HepG2 (cell line): ENCODE data around the gene ZFYVE27. TPM values are rescaled to one million over a fixed set of nuclear protein-coding genes. Genes with fewer than 3 reads are reported as not detected.

Source experiments
- ARHGAP35 ChIP-seq: sonication (generic); formaldehyde crosslinking; IDR thresholded peaks from 2 replicates; pipeline ENCODE4 v1.9.0; 2022; ENCODE audit warnings: mild to moderate bottlenecking, inconsistent platforms, moderate library complexity, missing genetic modification reagents, borderline replicate concordance
- ATF4 ChIP-seq, 2 experiments: fragments of 450-650 bp in 1 of 2; sonication (generic) in 1 of 2; formaldehyde crosslinking; IDR thresholded peaks; 2 replicates each; pipeline versions ENCODE4 v1.5.0 to v1.8.0; 2020 to 2022; ENCODE audit warnings: mild to moderate bottlenecking in 1 of 2, missing genetic modification reagents in 1 of 2
- CAMTA2 ChIP-seq: sonication (generic); formaldehyde crosslinking; IDR thresholded peaks from 2 replicates; pipeline ENCODE4 v1.4.0; 2020; ENCODE audit warnings: mild to moderate bottlenecking, missing genetic modification reagents, borderline replicate concordance
- E2F5 ChIP-seq: sonication (generic); formaldehyde crosslinking; conservative IDR thresholded peaks from 2 replicates; pipeline ENCODE4 v1.4.0; 2020; ENCODE audit warnings: missing genetic modification reagents
- HMG20A ChIP-seq: IDR thresholded peaks from 2 replicates; pipeline ENCODE4 v1.6.1; 2016; ENCODE audit warnings: borderline replicate concordance
- HNRNPLL ChIP-seq: fragments of 200-400 bp; formaldehyde crosslinking; IDR thresholded peaks from 2 replicates; pipeline ENCODE4 v1.6.1; 2017; ENCODE audit warnings: mild to moderate bottlenecking, low read depth, low read length; ENCODE audit not compliant: poor library complexity, severe bottlenecking
- MAFF ChIP-seq: IDR thresholded peaks from 2 replicates; pipeline ENCODE4 v1.6.1; 2011; ENCODE audit warnings: low read depth, low read length, improper control_type of control experiment
- NR2F6 ChIP-seq, 2 experiments: IDR thresholded peaks; 2 replicates each; pipeline ENCODE4 v1.6.1; 2016; ENCODE audit warnings: antibody characterized with exemption in 1 of 2, mild to moderate bottlenecking in 1 of 2
- PAF1 ChIP-seq: IDR thresholded peaks from 2 replicates; pipeline ENCODE4 v1.6.1; 2016; ENCODE audit warnings: missing genetic modification reagents, missing compliant biosample characterization
- POGK ChIP-seq: sonication (generic); formaldehyde crosslinking; conservative IDR thresholded peaks from 2 replicates; pipeline ENCODE4 v1.8.0; 2022; ENCODE audit warnings: mild to moderate bottlenecking, moderate library complexity, missing genetic modification reagents
- REL ChIP-seq: sonication (generic); formaldehyde crosslinking; conservative IDR thresholded peaks from 2 replicates; pipeline ENCODE4 v1.8.0; 2022; ENCODE audit warnings: mild to moderate bottlenecking, missing genetic modification reagents, moderate library complexity
- TBL1XR1 ChIP-seq: fragments of 150-350 bp; IDR thresholded peaks from 2 replicates; pipeline ENCODE4 v1.6.1; 2014; ENCODE audit warnings: borderline replicate concordance, low read length; ENCODE audit not compliant: partially characterized antibody
- TEF ChIP-seq: sonication (generic); formaldehyde crosslinking; IDR thresholded peaks from 2 replicates; pipeline ENCODE4 v1.5.0; 2020; ENCODE audit warnings: missing genetic modification reagents
- ZBTB33 ChIP-seq: sonication (generic); formaldehyde crosslinking; IDR thresholded peaks from 2 replicates; pipeline ENCODE4 v1.4.0; 2020; ENCODE audit warnings: missing genetic modification reagents
- ZFP82 ChIP-seq: sonication (generic); formaldehyde crosslinking; IDR thresholded peaks from 2 replicates; pipeline ENCODE4 v1.5.1; 2020; ENCODE audit warnings: mild to moderate bottlenecking, missing genetic modification reagents, borderline replicate concordance
- ZNF44 ChIP-seq: sonication (generic); formaldehyde crosslinking; IDR thresholded peaks from 2 replicates; pipeline ENCODE4 v1.5.1; 2020; ENCODE audit warnings: mild to moderate bottlenecking, missing genetic modification reagents
- ZNF530 ChIP-seq: sonication (generic); formaldehyde crosslinking; IDR thresholded peaks from 2 replicates; pipeline ENCODE4 v1.5.0; 2020; ENCODE audit warnings: low read depth, mild to moderate bottlenecking, missing genetic modification reagents
- ZNF782 ChIP-seq: sonication (generic); formaldehyde crosslinking; IDR thresholded peaks from 2 replicates; pipeline ENCODE4 v1.4.0; 2020; ENCODE audit warnings: missing genetic modification reagents, mild to moderate bottlenecking, borderline replicate concordance
- ZSCAN5A ChIP-seq: sonication (generic); formaldehyde crosslinking; IDR thresholded peaks from 2 replicates; pipeline ENCODE4 v1.8.0; 2022; ENCODE audit warnings: mild to moderate bottlenecking, missing genetic modification reagents, borderline replicate concordance
- polyA plus RNA-seq, 8 experiments: library from polyadenylated mRNA; depleted of rRNA in 3 of 8; stranded (reverse) in 7 of 8; unstranded in 1 of 8; fragments of >200 nt; fragmentation: Illumina TruSeq in 4 of 8; extraction: Trizol in 4 of 8; gene quantifications; 2 replicates each; pipeline versions ENCODE4 v1.2.1 to v1.2.3, GENCODE V29; 2011 to 2016; ENCODE audit warnings: low read depth in 4 of 8, missing spikeins in 1 of 8, mixed read lengths in 1 of 8; ENCODE audit not compliant: insufficient read depth in 1 of 8
- total RNA-seq, 5 experiments: library from RNA; depleted of rRNA; stranded (reverse); fragments of >200 nt; fragmentation: Illumina TruSeq; extraction: Trizol; gene quantifications; 2 replicates each; pipeline ENCODE4 v1.2.3, GENCODE V29; 2016; ENCODE audit warnings: low read depth in 1 of 5

Gene ZFYVE27
- total and polyA plus RNA-seq, 2 of the 13 experiments (the other 11 are each of a cell fraction or from before 2014, with no cell fraction given): 19.7 to 20.5 TPM

- TF ChIP-seq ZBTB33: no peak
- TF ChIP-seq NR2F6 (IDR thresholded peaks at IDR 0.05): no peak
- TF ChIP-seq NR2F6 (CRISPR knock-in tag; IDR thresholded peaks at IDR 0.05): peak; percentile 34; the same call in 1 of the 2 replicates
- no peak for TF ChIP-seq HNRNPLL
- no peak for TF ChIP-seq ZFP82 (CRISPR knock-in tag)
- TF ChIP-seq HMG20A (CRISPR knock-in tag): peak; percentile 52; the same call in 1 of the 2 replicates
- TF ChIP-seq TBL1XR1: no peak
- peak; percentile 74 for TF ChIP-seq MAFF
- no peak for TF ChIP-seq E2F5 (CRISPR knock-in tag)
- 0 out of 2 replicates have a peak, but pooled peaks have one; percentile 7 for TF ChIP-seq ARHGAP35
- TF ChIP-seq ZSCAN5A (CRISPR knock-in tag): no peak
- TF ChIP-seq PAF1 (CRISPR knock-in tag): no peak
- TF ChIP-seq ZNF530 (CRISPR knock-in tag): no peak
- no peak; the same call in 1 of the 2 replicates for TF ChIP-seq CAMTA2 (CRISPR knock-in tag)
- TF ChIP-seq ATF4 (CRISPR knock-in tag; IDR thresholded peaks at IDR 0.05): peak in 1 of 2 experiments; percentile 45; a peak in 1 of 4 replicates
- TF ChIP-seq POGK: no peak
- no peak for TF ChIP-seq ZNF782 (CRISPR knock-in tag)
- no peak for TF ChIP-seq TEF (CRISPR knock-in tag)
- TF ChIP-seq REL: no peak
- no peak for TF ChIP-seq ZNF44 (CRISPR knock-in tag)
These were observed 48.8 kb upstream of the ZFYVE27 start (continued) for GRCh38 chr10:97687785-97688781.
